Cardiac muscle cell (in vitro differentiated cells and primary cell): ENCODE data around the gene RNF213. TPM values are rescaled to one million over a fixed set of nuclear protein-coding genes. Genes with fewer than 3 reads are reported as not detected.

ENCODE experiments used
- DNase-seq, 2 donors: peaks; one replicate each; pipeline versions ENCODE4 v3.0.0 to v3.0.0-alpha.2; 2010 to 2017; ENCODE audit warnings: low read depth in 1 of 2, low spot score in 1 of 2
- H3K27ac ChIP-seq: fragments of 200-600 bp; sonication (generic); 2 replicates; pipeline ENCODE4 v1.5.1; 2016
- H3K27me3 ChIP-seq: fragments of 200-600 bp; sonication (generic); 2 replicates; pipeline ENCODE4 v1.6.0; 2016; ENCODE audit warnings: control low read depth
- H3K36me3 ChIP-seq: fragments of 200-600 bp; sonication (generic); 2 replicates; pipeline ENCODE4 v1.5.1; 2016; ENCODE audit warnings: control low read depth
- H3K4me1 ChIP-seq: fragments of 200-600 bp; sonication (generic); 2 replicates; pipeline ENCODE4 v1.8.1; 2017; ENCODE audit warnings: low read depth, mild to moderate bottlenecking, mixed run types
- H3K4me3 ChIP-seq: fragments of 200-600 bp; sonication (generic); 2 replicates; pipeline ENCODE4 v1.5.1; 2016; ENCODE audit warnings: mild to moderate bottlenecking
- H3K9me3 ChIP-seq: fragments of 200-600 bp; sonication (generic); 2 replicates; pipeline ENCODE4 v1.5.1; 2017; ENCODE audit warnings: low read depth, mild to moderate bottlenecking, control low read depth
- CTCF ChIP-seq: IDR thresholded peaks from 2 replicates; pipeline ENCODE4 v1.5.1; 2012; ENCODE audit warnings: low read depth, mild to moderate bottlenecking, low read length
- polyA plus RNA-seq: library from polyadenylated mRNA; unstranded; fragments of >200 nt; fragmentation: Nextera tagmentation; extraction: Ambion mirVana; gene quantifications from 2 replicates; pipeline ENCODE4 v1.2.1, GENCODE V29; 2016
- total RNA-seq: library from RNA; depleted of rRNA; stranded (reverse); fragments of >200 nt; gene quantifications from 2 replicates; pipeline ENCODE4 v1.2.3, GENCODE V29; 2016

The RNF213 gene
- total and polyA plus RNA-seq, 2 experiments from 2014 or later, result 11.5 to 24.9 TPM

GRCh38 chr17:80431246-80432195, 170.9 kb downstream of the RNF213 start:
- DNase-seq, result no peak
- Histone ChIP-seq H3K27ac (no peak overlapping the region), H3K36me3 (no peaks in the 10 kb centered on the region), H3K4me3 (no peak overlapping the region), H3K27me3 (no peaks in the 10 kb centered on the region), H3K9me3 (no peaks in the 10 kb centered on the region), H3K4me1 (no peaks in the 10 kb centered on the region)
- no peak for TF ChIP-seq CTCF

- DNase-seq, result no peak
- H3K27me3 ChIP-seq, result no peaks in the 10 kb centered on the region
- no peaks in the 10 kb centered on the region for H3K36me3 ChIP-seq
- H3K27ac ChIP-seq, result no peak overlapping the region
- no peaks in the 10 kb centered on the region for H3K9me3 ChIP-seq
- TF ChIP-seq CTCF, result no peak
- no peaks in the 10 kb centered on the region for H3K4me1 ChIP-seq
- H3K4me3 ChIP-seq, result no peak overlapping the region
Measured at GRCh38 chr17:80432350-80432955, 171.8 kb downstream of the RNF213 start.

- TF ChIP-seq CTCF, result no peak
- Histone ChIP-seq H3K9me3 (no peaks in the 10 kb centered on the region), H3K27me3 (no peaks in the 10 kb centered on the region), H3K4me3 (no peak overlapping the region), H3K4me1 (no peaks in the 10 kb centered on the region), H3K27ac (no peak overlapping the region), H3K36me3 (no peaks in the 10 kb centered on the region)
- DNase-seq, result no peak
Measured at GRCh38 chr17:80432961-80433550, 172.4 kb downstream of the RNF213 start.

GRCh38 chr17:80433916-80434666, 173.4 kb downstream of the RNF213 start:
- no peaks in the 10 kb centered on the region for H3K9me3 ChIP-seq
- no peak for TF ChIP-seq CTCF
- H3K4me1 ChIP-seq, result no peaks in the 10 kb centered on the region
- H3K36me3 ChIP-seq, result no peaks in the 10 kb centered on the region
- H3K27ac ChIP-seq, result no peak overlapping the region
- no peak for DNase-seq
- no peak overlapping the region for H3K4me3 ChIP-seq
- no peaks in the 10 kb centered on the region for H3K27me3 ChIP-seq

GRCh38 chr17:80437532-80437931, 176.9 kb downstream of the RNF213 start:
- DNase-seq, result no peak

More at GRCh38 chr17:80437532-80437931, 176.9 kb downstream of the RNF213 start:
- Histone ChIP-seq H3K27me3 (peaks cover 5% of the 10 kb centered on the region), H3K4me3 (no peak overlapping the region), H3K27ac (no peak overlapping the region), H3K36me3 (no peaks in the 10 kb centered on the region), H3K9me3 (no peaks in the 10 kb centered on the region), H3K4me1 (no peaks in the 10 kb centered on the region)
- TF ChIP-seq CTCF, result no peak
